Gastrocnemius medialis (tissue), 4 donors: ENCODE results near the gene TNS1. TPM values are rescaled to one million over a fixed set of nuclear protein-coding genes. Genes with fewer than 3 reads are reported as not detected.

ENCODE experiments used
- ATAC-seq, 2 donors: fragments of 150-250 bp; one replicate each; pipeline ENCODE4 v1.9.1; 2016
- DNase-seq, 2 donors: peaks; one replicate each; pipeline ENCODE4 v3.0.0-alpha.2; 2019
- H3K27ac ChIP-seq, 4 donors: fragments of 200-600 bp; sonication (generic); 1 replicate in 1 of 4; 2 replicates in 3 of 4; pipeline ENCODE4 v1.5.1; 2016 to 2018; ENCODE audit warnings: mild to moderate bottlenecking in 2 of 4, moderate library complexity in 1 of 4
- H3K27me3 ChIP-seq, 3 donors: fragments of 200-600 bp; sonication (generic) in 2 of 3; 1 replicate in 1 of 3; 2 replicates in 2 of 3; pipeline versions ENCODE4 v1.5.1 to v1.6.0; 2016 to 2019; ENCODE audit warnings: mild to moderate bottlenecking in 1 of 3, moderate library complexity in 1 of 3
- H3K36me3 ChIP-seq, 2 donors: fragments of 200-600 bp; sonication (generic) in 1 of 2; one replicate each; pipeline ENCODE4 v1.5.1; 2017 to 2018
- H3K4me1 ChIP-seq, 2 donors: fragments of 200-600 bp; sonication (generic) in 1 of 2; one replicate each; pipeline ENCODE4 v1.5.1; 2016 to 2017; ENCODE audit warnings: mild to moderate bottlenecking in 2 of 2
- H3K4me3 ChIP-seq, 4 donors: fragments of 200-600 bp; sonication (generic) in 3 of 4; 1 replicate in 1 of 4; 2 replicates in 3 of 4; pipeline ENCODE4 v1.5.1; 2016 to 2019; ENCODE audit warnings: mild to moderate bottlenecking in 2 of 4
- H3K9me3 ChIP-seq, 3 donors: fragments of 200-600 bp; sonication (generic) in 2 of 3; 1 replicate in 1 of 3; 2 replicates in 2 of 3; pipeline ENCODE4 v1.5.1; 2016 to 2019
- POLR2A ChIP-seq, 2 donors: fragments of 450-650 bp; IDR thresholded peaks; one replicate each; pipeline ENCODE4 v1.6.1; 2017; ENCODE audit warnings: antibody characterized with exemption in 2 of 2, mild to moderate bottlenecking in 2 of 2, moderate library complexity in 2 of 2
- in situ Hi-C, 4 donors: fragments of 200-750 bp; cut with MboI; loops; one replicate each; pipeline versions ENCODE4 v1.15.0 to v1.8.0; 2017; ENCODE audit warnings: low sequenced_read_pairs in 4 of 4
- intact Hi-C: fragments of 100-400 bp; cut with DNase I; formaldehyde crosslinking; loops from one replicate; pipeline ENCODE4 v1.15.1; 2023; ENCODE audit warnings: low total_unique reads
- total RNA-seq, 4 donors: library from RNA; depleted of rRNA; stranded (reverse); fragments of >200 nt; gene quantifications; one replicate each; pipeline versions ENCODE4 v1.1.0 to v1.2.3, GENCODE V29; 2016
- TF ChIP-seq, protein P1 (sequence below), 5 experiments: fragments of 450-650 bp in 3 of 5; fragments of 200-600 bp in 2 of 5; sonication (generic) in 2 of 5; IDR thresholded peaks in 4 of 5; conservative IDR thresholded peaks in 1 of 5; 1 replicate in 4 of 5; 2 replicates in 1 of 5; pipeline ENCODE4 v1.5.1; 2016 to 2019; ENCODE audit warnings: antibody characterized with exemption in 5 of 5, mild to moderate bottlenecking in 3 of 5, moderate library complexity in 3 of 5

TNS1 gene
- total RNA-seq, 4 donors from 2014 or later: 407 to 670 (median 484) TPM

DNA sequence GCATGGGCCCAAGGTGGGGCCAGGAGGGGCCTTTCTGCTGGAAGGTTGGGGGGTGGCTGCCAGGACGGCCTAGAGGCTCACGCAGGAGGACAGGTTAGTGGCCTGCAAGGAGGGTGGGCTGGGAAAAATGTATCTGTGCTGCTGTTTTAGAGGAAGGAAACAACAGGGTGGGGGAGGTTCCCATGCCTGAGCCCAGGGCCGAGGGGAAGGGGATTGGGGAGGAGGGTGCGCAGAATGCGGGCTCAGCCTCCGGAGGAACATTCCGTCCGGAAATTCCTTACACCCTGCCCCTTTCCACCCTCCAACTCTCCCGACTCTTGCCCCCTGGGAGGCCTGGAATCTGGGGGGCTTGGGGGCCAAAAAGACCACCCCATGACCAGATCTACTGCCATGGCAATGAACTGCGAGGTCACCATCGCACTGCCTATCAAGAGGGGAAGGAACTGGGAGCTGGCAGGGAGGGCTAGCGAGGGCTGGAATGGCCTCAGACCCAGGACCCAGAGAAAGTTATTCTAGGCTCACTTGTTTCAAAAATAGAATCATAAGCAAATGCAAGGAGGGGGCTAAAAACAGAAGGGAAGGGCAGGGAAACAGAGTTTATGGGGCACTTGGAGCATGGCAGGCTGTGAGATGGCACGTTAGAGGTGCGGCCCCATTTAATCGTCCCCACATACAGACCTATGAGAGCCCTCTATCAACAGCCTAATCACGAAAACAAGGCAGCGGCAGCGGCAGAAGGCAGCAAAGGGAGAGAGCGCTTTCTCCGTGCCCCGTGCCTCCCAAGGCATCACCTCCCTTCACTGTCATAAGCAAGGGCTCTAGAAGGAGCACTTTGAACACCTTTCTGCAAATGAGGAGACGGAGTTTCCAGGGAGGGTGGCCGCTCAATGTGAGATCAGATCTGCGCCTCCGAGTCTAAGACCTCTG, 90.4 kb downstream of the TNS1 start:
- Histone ChIP-seq H3K9me3 (no peaks in the 10 kb centered on the region), H3K36me3 (no peaks in the 10 kb centered on the region), H3K27ac (peak overlapping the region; percentile 87 to 94 (median 92)), H3K27me3 (no peaks in the 10 kb centered on the region), H3K4me3 (peak overlapping the region; percentile 8 to 34 (median 24)), H3K4me1 (peaks cover 95 to 97% of the 10 kb centered on the region in 2 donors)
- DNase-seq (no peak), ATAC-seq (peak in 1 of 2 donors; percentile 19)
- TF ChIP-seq POLR2A (IDR thresholded peaks at IDR 0.05): no peak
- TF ChIP-seq, protein P1, sequence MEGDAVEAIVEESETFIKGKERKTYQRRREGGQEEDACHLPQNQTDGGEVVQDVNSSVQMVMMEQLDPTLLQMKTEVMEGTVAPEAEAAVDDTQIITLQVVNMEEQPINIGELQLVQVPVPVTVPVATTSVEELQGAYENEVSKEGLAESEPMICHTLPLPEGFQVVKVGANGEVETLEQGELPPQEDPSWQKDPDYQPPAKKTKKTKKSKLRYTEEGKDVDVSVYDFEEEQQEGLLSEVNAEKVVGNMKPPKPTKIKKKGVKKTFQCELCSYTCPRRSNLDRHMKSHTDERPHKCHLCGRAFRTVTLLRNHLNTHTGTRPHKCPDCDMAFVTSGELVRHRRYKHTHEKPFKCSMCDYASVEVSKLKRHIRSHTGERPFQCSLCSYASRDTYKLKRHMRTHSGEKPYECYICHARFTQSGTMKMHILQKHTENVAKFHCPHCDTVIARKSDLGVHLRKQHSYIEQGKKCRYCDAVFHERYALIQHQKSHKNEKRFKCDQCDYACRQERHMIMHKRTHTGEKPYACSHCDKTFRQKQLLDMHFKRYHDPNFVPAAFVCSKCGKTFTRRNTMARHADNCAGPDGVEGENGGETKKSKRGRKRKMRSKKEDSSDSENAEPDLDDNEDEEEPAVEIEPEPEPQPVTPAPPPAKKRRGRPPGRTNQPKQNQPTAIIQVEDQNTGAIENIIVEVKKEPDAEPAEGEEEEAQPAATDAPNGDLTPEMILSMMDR (IDR thresholded peaks at IDR 0.05 in 4 of 5, conservative IDR thresholded peaks at IDR 0.05 in 1 of 5): no peak
- in situ Hi-C loops (no loop called here), intact Hi-C loops (no loop called here)

DNA sequence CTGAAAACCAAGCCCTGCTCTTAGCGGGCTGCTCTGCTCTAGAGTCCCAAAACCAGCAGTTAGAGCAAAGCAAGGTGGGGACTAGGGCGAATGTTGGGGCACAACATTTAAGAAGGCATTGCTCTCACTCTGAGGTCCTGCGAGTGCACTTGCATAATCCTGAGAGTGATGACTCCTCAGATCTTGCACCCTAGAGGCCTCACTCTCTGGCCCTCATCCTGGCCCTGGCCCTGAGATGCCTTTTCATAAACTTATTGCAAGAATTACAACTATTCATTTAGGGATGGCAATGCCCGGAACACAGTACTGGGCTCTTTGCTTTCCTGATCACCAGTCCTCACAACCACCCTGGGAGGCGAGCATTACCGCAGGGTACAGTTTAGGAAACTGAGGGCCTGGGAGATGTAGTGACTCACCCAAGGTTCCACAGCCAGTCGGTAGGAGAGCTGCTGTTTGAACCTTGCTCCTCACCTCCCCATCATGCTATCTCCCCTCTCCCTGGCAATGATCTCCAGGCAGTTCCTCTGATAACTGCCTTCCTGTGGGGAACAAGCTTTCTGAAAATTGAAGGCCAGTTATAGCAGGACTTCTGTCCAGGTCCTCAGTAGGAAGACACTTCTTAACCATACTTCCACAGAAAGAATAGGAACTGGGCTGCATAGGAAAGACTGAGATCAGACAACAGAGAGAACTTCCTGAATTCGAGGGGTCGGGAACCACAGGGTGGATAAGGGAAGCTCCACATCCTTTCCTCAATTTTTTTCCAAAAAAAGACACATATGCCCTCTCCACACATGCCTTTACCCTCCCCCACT, 91.3 kb downstream of the TNS1 start:
- ATAC-seq (peak; percentile 52 to 66), DNase-seq (peak in 1 of 2 donors; percentile 67)
- Histone ChIP-seq H3K4me1 (peaks cover 88 to 96% of the 10 kb centered on the region in 2 donors), H3K27ac (peak overlapping the region; percentile 87 to 94 (median 92)), H3K9me3 (no peaks in the 10 kb centered on the region), H3K36me3 (no peaks in the 10 kb centered on the region), H3K27me3 (no peaks in the 10 kb centered on the region), H3K4me3 (no peak overlapping the region)
- in situ Hi-C loops (no loop called here), intact Hi-C loops (no loop called here)
- TF ChIP-seq, protein P1 (IDR thresholded peaks at IDR 0.05 in 4 of 5, conservative IDR thresholded peaks at IDR 0.05 in 1 of 5): no peak
- TF ChIP-seq POLR2A (IDR thresholded peaks at IDR 0.05): no peak

DNA sequence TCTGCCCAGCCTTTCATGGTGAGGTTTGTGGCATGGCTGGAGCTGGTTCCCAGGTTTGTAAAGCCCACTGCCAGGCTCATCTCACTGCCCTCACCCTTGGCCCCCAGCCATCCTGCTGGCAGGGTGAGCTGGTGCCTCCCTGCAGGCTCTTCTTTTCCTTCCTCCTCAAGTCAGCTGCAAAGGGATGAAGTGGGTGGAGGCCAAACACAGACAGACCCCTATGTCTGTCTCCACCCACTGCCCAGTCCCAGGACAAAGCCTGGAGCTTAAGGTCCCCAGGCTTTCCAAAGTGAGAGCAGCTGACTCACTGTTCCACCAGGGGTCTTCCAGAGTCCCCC, 92.0 kb downstream of the TNS1 start:
- no peaks in the 10 kb centered on the region for H3K27me3 ChIP-seq
- H3K4me1 ChIP-seq: peaks cover 88 to 96% of the 10 kb centered on the region in 2 donors
- in situ Hi-C loops (no loop called here), intact Hi-C loops (no loop called here)
- peak overlapping the region; percentile 87 to 94 (median 92) for H3K27ac ChIP-seq
- DNase-seq: no peak
- no peak for TF ChIP-seq POLR2A (IDR thresholded peaks at IDR 0.05)
- TF ChIP-seq, protein P1 (IDR thresholded peaks at IDR 0.05 in 4 of 5, conservative IDR thresholded peaks at IDR 0.05 in 1 of 5): no peak
- ATAC-seq: no peak
- no peaks in the 10 kb centered on the region for H3K9me3 ChIP-seq
- no peak overlapping the region for H3K4me3 ChIP-seq
- no peaks in the 10 kb centered on the region for H3K36me3 ChIP-seq

DNA sequence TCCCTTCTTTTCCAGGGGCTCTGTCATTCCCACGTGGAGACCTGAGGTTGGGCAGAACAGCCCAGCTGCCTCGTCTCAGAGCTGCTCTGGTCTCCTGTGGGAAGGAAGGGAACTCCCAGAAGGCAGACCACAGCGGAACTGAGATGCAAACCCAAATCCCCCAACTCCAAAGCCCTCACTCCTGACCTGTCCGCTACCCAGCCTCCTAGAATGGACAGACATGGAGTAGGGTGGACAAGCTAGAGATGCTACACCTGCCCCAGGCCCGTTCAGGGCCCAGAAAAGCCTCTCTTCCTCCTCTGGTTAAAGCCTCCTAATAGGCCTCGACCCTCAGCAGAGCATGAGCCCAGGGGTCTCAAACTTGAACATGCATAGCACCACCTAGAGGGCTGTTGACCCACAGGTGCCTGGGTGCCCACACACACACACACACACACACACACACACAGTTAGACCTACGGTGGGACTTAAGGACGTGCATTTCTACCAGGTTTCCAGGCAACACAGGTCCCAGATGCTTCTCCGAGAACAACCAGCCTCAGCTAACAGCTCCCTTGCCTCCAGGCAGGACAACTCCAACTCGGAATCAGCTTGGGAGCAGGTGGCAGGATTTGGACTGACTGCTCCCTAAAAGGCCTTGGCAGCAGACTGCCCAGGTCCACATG, 93.5 kb downstream of the TNS1 start:
- intact Hi-C loops (loop anchor here (10.0 kb wide), 2 partner anchors 376 to 1214 kb away; partner anchors contain the start of gene IGFBP5), in situ Hi-C loops (no loop called here)
- no peaks in the 10 kb centered on the region for H3K27me3 ChIP-seq
- H3K36me3 ChIP-seq: no peaks in the 10 kb centered on the region
- no peak overlapping the region for H3K4me3 ChIP-seq
- peak overlapping the region; percentile 87 to 94 (median 92) for H3K27ac ChIP-seq
- H3K9me3 ChIP-seq: no peaks in the 10 kb centered on the region
- ATAC-seq (no peak), DNase-seq (no peak)
- TF ChIP-seq, protein P1 (IDR thresholded peaks at IDR 0.05 in 4 of 5, conservative IDR thresholded peaks at IDR 0.05 in 1 of 5): no peak
- no peak for TF ChIP-seq POLR2A (IDR thresholded peaks at IDR 0.05)
- peaks cover 88 to 96% of the 10 kb centered on the region in 2 donors for H3K4me1 ChIP-seq
